ENCODE measurements around the gene SOD2. TPM values are rescaled to one million over a fixed set of nuclear protein-coding genes. Genes with fewer than 3 reads are reported as not detected.
A peak's percentile ranks its signal among the peaks of the same experiment; 100 is the strongest.

The SOD2 gene
- total and polyA plus RNA-seq, 9 of the 15 experiments (the other 6 are each of a cell fraction or from before 2014, with no cell fraction given) = 39.8 to 140 (median 95.8) TPM

DNA sequence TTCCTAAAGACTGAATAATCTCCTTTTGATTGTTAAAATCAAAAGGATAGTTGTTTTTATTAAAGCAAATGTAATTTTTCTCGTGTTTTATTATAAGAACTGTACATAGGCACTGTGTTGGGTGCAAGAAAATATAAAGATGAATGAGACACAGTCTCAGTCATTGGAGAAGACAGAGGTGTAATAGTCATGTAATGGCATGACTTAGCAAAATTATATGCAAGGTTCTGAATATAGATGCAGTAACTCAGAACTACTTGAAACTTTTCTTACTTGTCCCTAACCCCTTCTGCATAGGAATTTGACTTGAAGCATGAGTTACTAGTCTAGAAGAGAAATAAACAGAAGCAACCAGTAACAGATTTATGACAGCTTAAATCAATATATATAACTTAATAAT, 49.1 kb upstream of the SOD2 start (continued):
- TF ChIP-seq FOXA1 (IDR thresholded peaks at IDR 0.05; ENCODE audit: borderline replicate concordance) = no peak
- TF ChIP-seq NFE2 (IDR thresholded peaks at IDR 0.05; ENCODE audit: low read depth) = peak; percentile 75

DNA sequence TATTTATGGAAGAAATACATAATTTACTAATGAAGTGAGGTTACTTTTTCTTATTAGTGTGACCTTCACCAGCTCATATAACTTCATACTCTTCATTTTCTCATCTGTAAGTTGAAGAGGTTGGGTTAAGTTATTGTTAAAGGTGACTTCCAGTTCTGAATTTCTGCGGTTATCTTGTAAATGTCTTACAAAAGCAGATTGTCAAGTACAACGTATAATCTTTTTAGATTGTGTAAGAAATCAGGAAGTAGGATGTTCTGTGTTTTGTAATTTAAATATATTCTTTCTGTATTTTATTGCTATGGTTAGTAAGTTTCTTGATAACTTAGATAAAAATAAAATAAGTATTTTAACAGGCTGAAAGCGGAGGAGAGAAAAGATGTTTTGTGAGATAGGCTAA, 46.3 kb upstream of the SOD2 start:
- Histone ChIP-seq H3K27ac (ENCODE audit: extremely low read depth, low read depth, low read length) (no peak overlapping the region), H3K36me3 (ENCODE audit: control insufficient read depth, insufficient read depth, low read length) (peaks cover 79% of the 10 kb centered on the region), H3K9me1 (ENCODE audit: control insufficient read depth, insufficient read depth, low read length) (peaks cover 3% of the 10 kb centered on the region), H3K4me3 (no peak overlapping the region), H3K9ac (ENCODE audit: insufficient read depth in 1 of 2, low read depth in 2 of 2, low read length in 2 of 2) (no peak overlapping the region), H3K27me3 (ENCODE audit: control insufficient read depth in 2 of 2, insufficient read depth in 2 of 2, low read length in 2 of 2) (no peaks in the 10 kb centered on the region), H2AFZ (ENCODE audit: low read depth, low read length) (no peak overlapping the region), H3K9me3 (replicated peaks; ENCODE audit: control insufficient read depth, insufficient read depth, low read depth, low read length) (no peaks in the 10 kb centered on the region), H3K79me2 (ENCODE audit: control insufficient read depth, insufficient read depth, low read length) (peaks cover 83% of the 10 kb centered on the region), H3K4me2 (ENCODE audit: insufficient read depth, low read length) (no peak overlapping the region), H3K4me1 (replicated peaks in 1 of 2; ENCODE audit: control insufficient read depth in 2 of 2, insufficient read depth in 2 of 2, low read length in 2 of 2) (peaks cover 0 to 3% of the 10 kb centered on the region in 2 experiments; a peak in 1 of 5 replicates), H4K20me1 (replicated peaks; ENCODE audit: control insufficient read depth, insufficient read depth, low read length) (no peaks in the 10 kb centered on the region)
- intact Hi-C loops (cut with micrococcal nuclease) (no loop called here), in situ Hi-C loops (cut with MboI) (no loop called here)
- FAIRE-seq (no peak), DNase-seq (ENCODE audit: extremely low read depth in 1 of 4, low spot score in 3 of 4) (no peak), ATAC-seq (no peak)
- POLR2A ChIA-PET = interaction anchor here (2.3 to 3.7 kb wide), 3 partner anchors 10 to 50 kb away, joined by 10 to 28 read pairs (median 16); partner anchors contain the start of genes MRPL18, TCP1 and WTAP
- CTCF ChIA-PET (ENCODE audit: low intra/inter-chr PET ratio) = no interaction called here
- no peak for TF ChIP-seq ZBTB17 (CRISPR knock-in tag; IDR thresholded peaks at IDR 0.05)
- no peak for TF ChIP-seq XRCC5 (IDR thresholded peaks at IDR 0.05; ENCODE audit: low read depth, low read length)
- TF ChIP-seq CSDE1 (IDR thresholded peaks at IDR 0.05) = no peak
- TF ChIP-seq ZNF232 (CRISPR knock-in tag; IDR thresholded peaks at IDR 0.05) = no peak
- TF ChIP-seq TAF15 (IDR thresholded peaks at IDR 0.05; ENCODE audit: low read depth, low read length) = no peak
- TF ChIP-seq, protein P1, sequence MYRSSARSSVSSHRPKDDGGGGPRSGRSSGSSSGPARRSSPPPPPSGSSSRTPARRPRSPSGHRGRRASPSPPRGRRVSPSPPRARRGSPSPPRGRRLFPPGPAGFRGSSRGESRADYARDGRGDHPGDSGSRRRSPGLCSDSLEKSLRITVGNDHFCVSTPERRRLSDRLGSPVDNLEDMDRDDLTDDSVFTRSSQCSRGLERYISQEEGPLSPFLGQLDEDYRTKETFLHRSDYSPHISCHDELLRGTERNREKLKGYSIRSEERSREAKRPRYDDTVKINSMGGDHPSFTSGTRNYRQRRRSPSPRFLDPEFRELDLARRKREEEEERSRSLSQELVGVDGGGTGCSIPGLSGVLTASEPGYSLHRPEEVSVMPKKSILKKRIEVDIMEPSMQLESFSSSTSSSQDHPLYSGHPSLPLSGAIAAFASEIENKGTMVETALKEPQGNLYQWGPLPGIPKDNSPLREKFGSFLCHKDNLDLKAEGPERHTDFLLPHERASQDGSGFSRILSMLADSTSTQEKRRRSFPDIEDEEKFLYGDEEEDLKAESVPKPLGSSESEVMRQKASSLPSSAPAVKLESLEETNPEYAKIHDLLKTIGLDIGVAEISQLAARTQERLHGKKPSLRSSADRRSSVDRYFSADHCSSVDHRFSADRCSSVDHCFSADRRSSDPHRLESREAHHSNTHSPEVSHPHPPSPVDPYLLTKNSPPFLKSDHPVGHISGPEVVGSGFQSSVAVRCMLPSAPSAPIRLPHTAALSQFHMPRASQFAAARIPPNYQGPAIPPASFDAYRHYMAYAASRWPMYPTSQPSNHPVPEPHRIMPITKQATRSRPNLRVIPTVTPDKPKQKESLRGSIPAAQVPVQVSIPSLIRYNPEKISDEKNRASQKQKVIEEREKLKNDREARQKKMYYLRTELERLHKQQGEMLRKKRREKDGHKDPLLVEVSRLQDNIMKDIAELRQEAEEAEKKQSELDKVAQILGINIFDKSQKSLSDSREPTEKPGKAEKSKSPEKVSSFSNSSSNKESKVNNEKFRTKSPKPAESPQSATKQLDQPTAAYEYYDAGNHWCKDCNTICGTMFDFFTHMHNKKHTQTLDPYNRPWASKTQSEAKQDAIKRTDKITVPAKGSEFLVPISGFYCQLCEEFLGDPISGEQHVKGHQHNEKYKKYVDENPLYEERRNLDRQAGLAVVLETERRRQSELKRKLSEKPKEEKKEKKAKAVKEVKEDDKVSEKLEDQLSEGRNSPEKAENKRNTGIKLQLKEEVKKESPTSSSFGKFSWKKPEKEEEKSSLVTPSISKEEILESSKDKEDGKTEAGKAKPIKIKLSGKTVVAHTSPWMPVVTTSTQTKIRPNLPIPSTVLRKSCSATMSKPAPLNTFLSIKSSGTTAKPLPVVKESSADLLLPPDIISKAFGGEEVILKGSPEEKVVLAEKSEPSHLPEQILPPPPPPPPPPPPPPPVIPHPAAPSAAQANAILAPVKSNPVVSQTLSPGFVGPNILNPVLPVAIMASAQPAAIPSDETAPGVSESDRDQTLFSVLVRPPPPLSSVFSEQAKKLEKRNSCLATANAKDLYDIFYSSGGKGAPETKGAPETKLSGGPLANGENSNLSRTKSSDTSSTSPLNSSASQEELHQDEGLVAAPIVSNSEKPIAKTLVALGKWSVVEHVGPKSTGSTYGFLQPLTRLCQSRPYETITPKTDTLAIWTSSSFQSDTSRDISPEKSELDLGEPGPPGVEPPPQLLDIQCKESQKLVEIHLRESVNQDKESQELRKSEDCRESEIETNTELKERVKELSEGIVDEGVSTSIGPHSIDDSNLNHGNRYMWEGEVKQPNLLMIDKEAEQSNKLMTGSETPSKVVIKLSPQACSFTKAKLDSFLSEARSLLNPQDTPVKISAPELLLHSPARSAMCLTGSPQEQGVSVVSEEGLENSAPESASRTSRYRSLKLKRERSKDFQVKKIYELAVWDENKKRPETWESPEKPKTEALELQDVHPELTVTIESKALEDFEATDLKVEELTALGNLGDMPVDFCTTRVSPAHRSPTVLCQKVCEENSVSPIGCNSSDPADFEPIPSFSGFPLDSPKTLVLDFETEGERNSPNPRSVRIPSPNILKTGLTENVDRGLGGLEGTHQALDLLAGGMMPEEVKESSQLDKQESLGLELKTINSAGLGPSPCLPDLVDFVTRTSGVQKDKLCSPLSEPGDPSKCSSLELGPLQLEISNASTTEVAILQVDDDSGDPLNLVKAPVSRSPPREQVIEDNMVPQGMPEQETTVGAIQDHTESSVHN (IDR thresholded peaks at IDR 0.05; ENCODE audit: borderline replicate concordance in 1 of 2, low read depth in 1 of 2) = no peak
- no peak for TF ChIP-seq CREM (IDR thresholded peaks at IDR 0.05; ENCODE audit: low read depth)
- no peak for TF ChIP-seq MAFF (IDR thresholded peaks at IDR 0.05; ENCODE audit: low read length)
- 76% methylated on average over 3 of the region's 3 CpGs for WGBS (ENCODE audit: insufficient coverage, low coverage, missing lambda C conversion rate)
- BruUV-seq (replicated peaks) = TSS peak; percentile 4
